ENCODE data around the gene MIA2.
"Not testable (repeated sequence)": the region's sequence is repeated elsewhere in the genome, so short reads cannot be mapped to it uniquely, and the experiment has no call there.

Gene MIA2

GRCh38 chr14:39316830-39317553 is 83.3 kb downstream of the MIA2 start:
- Histone ChIP-seq H3K9me3 (ENCODE audit: low read length) (no peaks in the 10 kb centered on the region), H3K9ac (ENCODE audit: low read length) (no peak overlapping the region), H3K36me3 (ENCODE audit: insufficient read depth, low read length) (no peaks in the 10 kb centered on the region), H3K27me3 (ENCODE audit: control insufficient read depth in 1 of 2, insufficient read depth in 2 of 2, low read length in 2 of 2) (no peaks in the 10 kb centered on the region), H3K4me3 (ENCODE audit: low read depth in 1 of 2, low read length in 2 of 2) (no peak overlapping the region), H3K4me1 (ENCODE audit: insufficient read depth, low read length) (no peaks in the 10 kb centered on the region), H3K27ac (ENCODE audit: low read depth, low read length) (no peak overlapping the region)

GRCh38 chr14:39318574-39318973 is 84.9 kb downstream of the MIA2 start:
- Histone ChIP-seq H3K4me3 (ENCODE audit: low read depth in 1 of 2, low read length in 2 of 2) (no peak overlapping the region), H3K9ac (ENCODE audit: low read length) (no peak overlapping the region), H3K4me1 (ENCODE audit: insufficient read depth, low read length) (no peaks in the 10 kb centered on the region), H3K36me3 (ENCODE audit: insufficient read depth, low read length) (no peaks in the 10 kb centered on the region), H3K27ac (ENCODE audit: low read depth, low read length) (no peak overlapping the region), H3K9me3 (ENCODE audit: low read length) (no peaks in the 10 kb centered on the region), H3K27me3 (ENCODE audit: control insufficient read depth in 1 of 2, insufficient read depth in 2 of 2, low read length in 2 of 2) (no peaks in the 10 kb centered on the region)

GRCh38 chr14:39319381-39319780 is 85.7 kb downstream of the MIA2 start:
- H3K9me3 ChIP-seq (ENCODE audit: low read length): no peaks in the 10 kb centered on the region
- no peak overlapping the region for H3K27ac ChIP-seq (ENCODE audit: low read depth, low read length)
- H3K4me1 ChIP-seq (ENCODE audit: insufficient read depth, low read length): no peaks in the 10 kb centered on the region
- H3K36me3 ChIP-seq (ENCODE audit: insufficient read depth, low read length): no peaks in the 10 kb centered on the region
- H3K27me3 ChIP-seq (ENCODE audit: control insufficient read depth in 1 of 2, insufficient read depth in 2 of 2, low read length in 2 of 2): no peaks in the 10 kb centered on the region
- no peak overlapping the region for H3K4me3 ChIP-seq (ENCODE audit: low read depth in 1 of 2, low read length in 2 of 2)
- no peak overlapping the region for H3K9ac ChIP-seq (ENCODE audit: low read length)

GRCh38 chr14:39320318-39320717 is 86.6 kb downstream of the MIA2 start:
- Histone ChIP-seq H3K9me3 (ENCODE audit: low read length) (no peaks in the 10 kb centered on the region), H3K27ac (ENCODE audit: low read depth, low read length) (no peak overlapping the region), H3K4me3 (ENCODE audit: low read depth in 1 of 2, low read length in 2 of 2) (no peak overlapping the region), H3K9ac (ENCODE audit: low read length) (no peak overlapping the region), H3K27me3 (ENCODE audit: control insufficient read depth in 1 of 2, insufficient read depth in 2 of 2, low read length in 2 of 2) (no peaks in the 10 kb centered on the region), H3K36me3 (ENCODE audit: insufficient read depth, low read length) (no peaks in the 10 kb centered on the region), H3K4me1 (ENCODE audit: insufficient read depth, low read length) (no peaks in the 10 kb centered on the region)

- H3K36me3 ChIP-seq (ENCODE audit: insufficient read depth, low read length): peaks cover 9% of the 10 kb centered on the region
- no peaks in the 10 kb centered on the region for H3K9me3 ChIP-seq (ENCODE audit: low read length)
- H3K27me3 ChIP-seq (ENCODE audit: control insufficient read depth in 1 of 2, insufficient read depth in 2 of 2, low read length in 2 of 2): no peaks in the 10 kb centered on the region
- H3K4me3 ChIP-seq (ENCODE audit: low read depth in 1 of 2, low read length in 2 of 2): no peak overlapping the region
- H3K4me1 ChIP-seq (ENCODE audit: insufficient read depth, low read length): no peaks in the 10 kb centered on the region
- no peak overlapping the region for H3K9ac ChIP-seq (ENCODE audit: low read length)
- no peak overlapping the region for H3K27ac ChIP-seq (ENCODE audit: low read depth, low read length)
These were observed 89.1 kb downstream of the MIA2 start for GRCh38 chr14:39322807-39323206.

GRCh38 chr14:39324097-39324496 is 90.4 kb downstream of the MIA2 start:
- no peaks in the 10 kb centered on the region for H3K27me3 ChIP-seq (ENCODE audit: control insufficient read depth in 1 of 2, insufficient read depth in 2 of 2, low read length in 2 of 2)
- H3K4me1 ChIP-seq (ENCODE audit: insufficient read depth, low read length): no peaks in the 10 kb centered on the region
- H3K9ac ChIP-seq (ENCODE audit: low read length): no peak overlapping the region
- peaks cover 9% of the 10 kb centered on the region for H3K36me3 ChIP-seq (ENCODE audit: insufficient read depth, low read length)
- H3K9me3 ChIP-seq (ENCODE audit: low read length): no peaks in the 10 kb centered on the region
- no peak overlapping the region for H3K27ac ChIP-seq (ENCODE audit: low read depth, low read length)
- no peak overlapping the region for H3K4me3 ChIP-seq (ENCODE audit: low read depth in 1 of 2, low read length in 2 of 2)

- no peak overlapping the region for H3K27ac ChIP-seq (ENCODE audit: low read depth, low read length)
- H3K4me3 ChIP-seq (ENCODE audit: low read depth in 1 of 2, low read length in 2 of 2): no peak overlapping the region
- no peaks in the 10 kb centered on the region for H3K36me3 ChIP-seq (ENCODE audit: insufficient read depth, low read length)
- H3K4me1 ChIP-seq (ENCODE audit: insufficient read depth, low read length): no peaks in the 10 kb centered on the region
- no peak overlapping the region for H3K9ac ChIP-seq (ENCODE audit: low read length)
- H3K27me3 ChIP-seq (ENCODE audit: control insufficient read depth in 1 of 2, insufficient read depth in 2 of 2, low read length in 2 of 2): no peaks in the 10 kb centered on the region
- H3K9me3 ChIP-seq (ENCODE audit: low read length): no peaks in the 10 kb centered on the region
These were observed 105.3 kb downstream of the MIA2 start for GRCh38 chr14:39339003-39339402.

GRCh38 chr14:39341126-39341525 is 107.4 kb downstream of the MIA2 start:
- H3K27me3 ChIP-seq (ENCODE audit: control insufficient read depth in 1 of 2, insufficient read depth in 2 of 2, low read length in 2 of 2); H3K9ac ChIP-seq (ENCODE audit: low read length); H3K36me3 ChIP-seq (ENCODE audit: insufficient read depth, low read length); H3K27ac ChIP-seq (ENCODE audit: low read depth, low read length); H3K4me3 ChIP-seq (ENCODE audit: low read depth in 1 of 2, low read length in 2 of 2); H3K9me3 ChIP-seq (ENCODE audit: low read length); H3K4me1 ChIP-seq (ENCODE audit: insufficient read depth, low read length): not testable (repeated sequence)

GRCh38 chr14:39342768-39343167 is 109.1 kb downstream of the MIA2 start:
- Histone ChIP-seq H3K9ac (ENCODE audit: low read length) (no peak overlapping the region), H3K36me3 (ENCODE audit: insufficient read depth, low read length) (no peaks in the 10 kb centered on the region), H3K4me3 (ENCODE audit: low read depth in 1 of 2, low read length in 2 of 2) (no peak overlapping the region), H3K4me1 (ENCODE audit: insufficient read depth, low read length) (no peaks in the 10 kb centered on the region), H3K27ac (ENCODE audit: low read depth, low read length) (no peak overlapping the region), H3K27me3 (ENCODE audit: control insufficient read depth in 1 of 2, insufficient read depth in 2 of 2, low read length in 2 of 2) (no peaks in the 10 kb centered on the region), H3K9me3 (ENCODE audit: low read length) (no peaks in the 10 kb centered on the region)

GRCh38 chr14:39343614-39344013 is 109.9 kb downstream of the MIA2 start:
- H3K36me3 ChIP-seq (ENCODE audit: insufficient read depth, low read length): no peaks in the 10 kb centered on the region
- H3K9me3 ChIP-seq (ENCODE audit: low read length): no peaks in the 10 kb centered on the region
- H3K4me1 ChIP-seq (ENCODE audit: insufficient read depth, low read length): no peaks in the 10 kb centered on the region
- no peak overlapping the region for H3K4me3 ChIP-seq (ENCODE audit: low read depth in 1 of 2, low read length in 2 of 2)
- no peaks in the 10 kb centered on the region for H3K27me3 ChIP-seq (ENCODE audit: control insufficient read depth in 1 of 2, insufficient read depth in 2 of 2, low read length in 2 of 2)
- no peak overlapping the region for H3K27ac ChIP-seq (ENCODE audit: low read depth, low read length)
- H3K9ac ChIP-seq (ENCODE audit: low read length): no peak overlapping the region

GRCh38 chr14:39350866-39351265 is 117.2 kb downstream of the MIA2 start:
- H3K4me1 ChIP-seq (ENCODE audit: insufficient read depth, low read length): no peaks in the 10 kb centered on the region
- H3K9ac ChIP-seq (ENCODE audit: low read length): no peak overlapping the region
- peaks cover 8% of the 10 kb centered on the region for H3K36me3 ChIP-seq (ENCODE audit: insufficient read depth, low read length)
- H3K27ac ChIP-seq (ENCODE audit: low read depth, low read length): no peak overlapping the region
- H3K9me3 ChIP-seq (ENCODE audit: low read length): no peaks in the 10 kb centered on the region
- H3K27me3 ChIP-seq (ENCODE audit: control insufficient read depth in 1 of 2, insufficient read depth in 2 of 2, low read length in 2 of 2): no peaks in the 10 kb centered on the region
- H3K4me3 ChIP-seq (ENCODE audit: low read depth in 1 of 2, low read length in 2 of 2): no peak overlapping the region

- no peaks in the 10 kb centered on the region for H3K4me1 ChIP-seq (ENCODE audit: insufficient read depth, low read length)
- no peak overlapping the region for H3K9ac ChIP-seq (ENCODE audit: low read length)
- H3K36me3 ChIP-seq (ENCODE audit: insufficient read depth, low read length): peaks cover 8% of the 10 kb centered on the region
- no peak overlapping the region for H3K27ac ChIP-seq (ENCODE audit: low read depth, low read length)
- no peaks in the 10 kb centered on the region for H3K27me3 ChIP-seq (ENCODE audit: control insufficient read depth in 1 of 2, insufficient read depth in 2 of 2, low read length in 2 of 2)
- no peaks in the 10 kb centered on the region for H3K9me3 ChIP-seq (ENCODE audit: low read length)
- H3K4me3 ChIP-seq (ENCODE audit: low read depth in 1 of 2, low read length in 2 of 2): no peak overlapping the region
These were observed 118.0 kb downstream of the MIA2 start for GRCh38 chr14:39351708-39352107.
